K562 (cell line): ENCODE measurements around the gene IFITM2. TPM values are rescaled to one million over a fixed set of nuclear protein-coding genes. Genes with fewer than 3 reads are reported as not detected.

Experiments used
- CBX1 ChIP-seq: sonication (generic); IDR thresholded peaks from 2 replicates; pipeline ENCODE4 v1.6.1; 2016; ENCODE audit warnings: antibody characterized with exemption, low read depth, mild to moderate bottlenecking
- CHCHD3 ChIP-seq: fragments of 250-450 bp; sonication (Bioruptor Pico); IDR thresholded peaks from 2 replicates; pipeline ENCODE4 v2.1.2; 2022; ENCODE audit warnings: mild to moderate bottlenecking
- LEF1 ChIP-seq: fragments of 450-650 bp; IDR thresholded peaks from 2 replicates; pipeline ENCODE4 v1.6.1; 2016; ENCODE audit warnings: mild to moderate bottlenecking
- SMAD2 ChIP-seq: fragments of 150-350 bp; IDR thresholded peaks from 2 replicates; pipeline ENCODE4 v1.6.1; 2014; ENCODE audit warnings: low read depth, mild to moderate bottlenecking, low read length
- ZNF133 ChIP-seq: fragments of 250-450 bp; sonication (Bioruptor Pico); IDR thresholded peaks from 2 replicates; pipeline ENCODE4 v1.4.0; 2020; ENCODE audit warnings: mild to moderate bottlenecking
- ZNF318 ChIP-seq, 2 experiments: fragments of 450-650 bp; IDR thresholded peaks; 2 replicates each; pipeline ENCODE4 v1.6.1; 2016; ENCODE audit warnings: mild to moderate bottlenecking in 2 of 2, borderline replicate concordance in 1 of 2, low read depth in 1 of 2, moderate library complexity in 1 of 2
- ZNF431 ChIP-seq: sonication (generic); formaldehyde crosslinking; IDR thresholded peaks from 2 replicates; pipeline ENCODE4 v1.8.0; 2022; ENCODE audit warnings: mild to moderate bottlenecking, missing genetic modification reagents
- polyA plus RNA-seq, 8 experiments: library from polyadenylated mRNA; depleted of rRNA in 4 of 8; stranded (reverse) in 5 of 8; unstranded in 3 of 8; fragments of >200 nt; fragmentation: Nextera tagmentation in 2 of 8; fragmentation: Illumina TruSeq in 1 of 8; extraction: Ambion mirVana in 2 of 8; extraction: Trizol in 1 of 8; gene quantifications; 2 replicates each; pipeline versions ENCODE4 v1.2.1 to v1.2.3, GENCODE V29; 2011 to 2014; ENCODE audit warnings: inconsistent platforms in 1 of 8, missing spikeins in 1 of 8
- total RNA-seq, 7 experiments: library from RNA; depleted of rRNA in 6 of 7; stranded (reverse); fragments of >200 nt in 6 of 7; fragmentation: Illumina TruSeq in 2 of 7; extraction: Trizol in 2 of 7; gene quantifications; 2 replicates each; pipeline versions ENCODE4 v1.2.1 to v1.2.3, GENCODE V29; 2011 to 2021; ENCODE audit warnings: low replicate concordance in 1 of 7
- TF ChIP-seq, protein P1 (sequence below): sonication (generic); formaldehyde crosslinking; IDR thresholded peaks from 2 replicates; pipeline ENCODE4 v1.8.0; 2023; ENCODE audit warnings: mild to moderate bottlenecking, missing genetic modification reagents
- TF ChIP-seq, protein P2 (sequence below): sonication (generic); IDR thresholded peaks from 2 replicates; pipeline ENCODE4 v1.6.1; 2016
- TF ChIP-seq, protein P3 (sequence below), 3 experiments: IDR thresholded peaks in 2 of 3; conservative IDR thresholded peaks in 1 of 3; 2 replicates each; pipeline ENCODE4 v1.5.1; 2011 to 2012; ENCODE audit warnings: low read length in 3 of 3, mild to moderate bottlenecking in 3 of 3, control low read depth in 2 of 3, improper control_type of control experiment in 1 of 3, inconsistent platforms in 1 of 3, low read depth in 1 of 3, mixed read lengths in 1 of 3, moderate library complexity in 1 of 3; ENCODE audit not compliant: insufficient read depth in 2 of 3

The IFITM2 gene
- total and polyA plus RNA-seq, 9 of the 15 experiments (the other 6 are each of a cell fraction or from before 2014, with no cell fraction given) = 52.8 to 4,872 (median 356) TPM

DNA sequence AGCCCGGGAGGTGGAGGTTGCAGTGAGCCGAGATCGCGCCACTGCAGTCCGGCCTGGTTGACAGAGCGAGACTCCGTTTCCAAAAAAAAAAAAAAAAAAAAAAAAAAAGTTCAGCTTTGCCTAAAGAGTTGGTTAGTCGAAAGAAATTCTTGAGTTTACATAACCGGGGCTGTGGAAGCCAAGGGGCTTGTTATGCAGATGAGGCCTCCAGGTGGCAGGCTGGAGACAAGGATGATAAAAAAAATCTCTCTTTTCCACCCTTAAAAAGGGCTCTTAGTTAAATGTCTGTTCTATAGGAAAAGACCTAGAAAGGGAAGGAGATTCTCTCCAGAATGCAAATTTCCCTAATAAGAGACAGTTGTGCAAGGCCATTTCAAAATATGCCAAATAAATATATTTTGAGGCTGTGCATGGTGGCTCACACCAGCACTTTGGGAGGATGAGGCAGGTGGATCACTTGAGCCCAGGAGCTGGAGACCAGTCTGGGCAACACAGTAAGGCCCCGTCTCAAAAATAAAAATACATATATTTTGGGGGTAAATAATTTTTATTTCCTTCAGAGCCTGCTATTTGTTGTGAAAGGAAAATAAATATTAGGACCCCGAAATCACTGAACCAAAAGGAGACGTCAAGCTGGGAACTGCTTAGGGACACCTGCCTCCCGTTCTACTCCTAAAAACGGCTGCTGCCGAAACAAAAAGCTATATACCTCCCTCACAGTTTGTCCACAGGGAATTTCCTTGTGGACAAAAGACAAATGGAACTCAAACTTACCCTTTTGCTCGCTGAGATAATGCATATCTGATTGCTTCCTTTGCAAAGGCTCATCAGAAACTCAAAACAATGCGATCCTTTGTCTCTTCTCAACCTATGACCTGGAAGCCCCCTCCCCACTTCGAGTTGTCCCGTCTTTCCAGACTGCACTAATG, 2.4 kb upstream of the IFITM2 start (continued):
- TF ChIP-seq ZNF318 (IDR thresholded peaks at IDR 0.05; ENCODE audit: borderline replicate concordance in 1 of 2, low read depth in 1 of 2) = no peak
- TF ChIP-seq ZNF133 = no peak
- no peak for TF ChIP-seq LEF1
- TF ChIP-seq, protein P1, sequence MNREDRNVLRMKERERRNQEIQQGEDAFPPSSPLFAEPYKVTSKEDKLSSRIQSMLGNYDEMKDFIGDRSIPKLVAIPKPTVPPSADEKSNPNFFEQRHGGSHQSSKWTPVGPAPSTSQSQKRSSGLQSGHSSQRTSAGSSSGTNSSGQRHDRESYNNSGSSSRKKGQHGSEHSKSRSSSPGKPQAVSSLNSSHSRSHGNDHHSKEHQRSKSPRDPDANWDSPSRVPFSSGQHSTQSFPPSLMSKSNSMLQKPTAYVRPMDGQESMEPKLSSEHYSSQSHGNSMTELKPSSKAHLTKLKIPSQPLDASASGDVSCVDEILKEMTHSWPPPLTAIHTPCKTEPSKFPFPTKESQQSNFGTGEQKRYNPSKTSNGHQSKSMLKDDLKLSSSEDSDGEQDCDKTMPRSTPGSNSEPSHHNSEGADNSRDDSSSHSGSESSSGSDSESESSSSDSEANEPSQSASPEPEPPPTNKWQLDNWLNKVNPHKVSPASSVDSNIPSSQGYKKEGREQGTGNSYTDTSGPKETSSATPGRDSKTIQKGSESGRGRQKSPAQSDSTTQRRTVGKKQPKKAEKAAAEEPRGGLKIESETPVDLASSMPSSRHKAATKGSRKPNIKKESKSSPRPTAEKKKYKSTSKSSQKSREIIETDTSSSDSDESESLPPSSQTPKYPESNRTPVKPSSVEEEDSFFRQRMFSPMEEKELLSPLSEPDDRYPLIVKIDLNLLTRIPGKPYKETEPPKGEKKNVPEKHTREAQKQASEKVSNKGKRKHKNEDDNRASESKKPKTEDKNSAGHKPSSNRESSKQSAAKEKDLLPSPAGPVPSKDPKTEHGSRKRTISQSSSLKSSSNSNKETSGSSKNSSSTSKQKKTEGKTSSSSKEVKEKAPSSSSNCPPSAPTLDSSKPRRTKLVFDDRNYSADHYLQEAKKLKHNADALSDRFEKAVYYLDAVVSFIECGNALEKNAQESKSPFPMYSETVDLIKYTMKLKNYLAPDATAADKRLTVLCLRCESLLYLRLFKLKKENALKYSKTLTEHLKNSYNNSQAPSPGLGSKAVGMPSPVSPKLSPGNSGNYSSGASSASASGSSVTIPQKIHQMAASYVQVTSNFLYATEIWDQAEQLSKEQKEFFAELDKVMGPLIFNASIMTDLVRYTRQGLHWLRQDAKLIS (CRISPR knock-in tag) = no peak
- TF ChIP-seq SMAD2 = no peak
- no peak for TF ChIP-seq CBX1
- TF ChIP-seq CHCHD3 = no peak
- TF ChIP-seq, protein P2, sequence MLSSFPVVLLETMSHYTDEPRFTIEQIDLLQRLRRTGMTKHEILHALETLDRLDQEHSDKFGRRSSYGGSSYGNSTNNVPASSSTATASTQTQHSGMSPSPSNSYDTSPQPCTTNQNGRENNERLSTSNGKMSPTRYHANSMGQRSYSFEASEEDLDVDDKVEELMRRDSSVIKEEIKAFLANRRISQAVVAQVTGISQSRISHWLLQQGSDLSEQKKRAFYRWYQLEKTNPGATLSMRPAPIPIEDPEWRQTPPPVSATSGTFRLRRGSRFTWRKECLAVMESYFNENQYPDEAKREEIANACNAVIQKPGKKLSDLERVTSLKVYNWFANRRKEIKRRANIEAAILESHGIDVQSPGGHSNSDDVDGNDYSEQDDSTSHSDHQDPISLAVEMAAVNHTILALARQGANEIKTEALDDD = 0 out of 2 replicates have a peak, but pooled peaks have one; percentile 38
- no peak for TF ChIP-seq ZNF431 (CRISPR knock-in tag)
- TF ChIP-seq, protein P3, sequence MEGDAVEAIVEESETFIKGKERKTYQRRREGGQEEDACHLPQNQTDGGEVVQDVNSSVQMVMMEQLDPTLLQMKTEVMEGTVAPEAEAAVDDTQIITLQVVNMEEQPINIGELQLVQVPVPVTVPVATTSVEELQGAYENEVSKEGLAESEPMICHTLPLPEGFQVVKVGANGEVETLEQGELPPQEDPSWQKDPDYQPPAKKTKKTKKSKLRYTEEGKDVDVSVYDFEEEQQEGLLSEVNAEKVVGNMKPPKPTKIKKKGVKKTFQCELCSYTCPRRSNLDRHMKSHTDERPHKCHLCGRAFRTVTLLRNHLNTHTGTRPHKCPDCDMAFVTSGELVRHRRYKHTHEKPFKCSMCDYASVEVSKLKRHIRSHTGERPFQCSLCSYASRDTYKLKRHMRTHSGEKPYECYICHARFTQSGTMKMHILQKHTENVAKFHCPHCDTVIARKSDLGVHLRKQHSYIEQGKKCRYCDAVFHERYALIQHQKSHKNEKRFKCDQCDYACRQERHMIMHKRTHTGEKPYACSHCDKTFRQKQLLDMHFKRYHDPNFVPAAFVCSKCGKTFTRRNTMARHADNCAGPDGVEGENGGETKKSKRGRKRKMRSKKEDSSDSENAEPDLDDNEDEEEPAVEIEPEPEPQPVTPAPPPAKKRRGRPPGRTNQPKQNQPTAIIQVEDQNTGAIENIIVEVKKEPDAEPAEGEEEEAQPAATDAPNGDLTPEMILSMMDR (IDR thresholded peaks at IDR 0.05 in 2 of 3, conservative IDR thresholded peaks at IDR 0.05 in 1 of 3; ENCODE audit: insufficient read depth in 2 of 3, low read depth in 1 of 3, low read length in 3 of 3) = peak; percentile 66 to 78 (median 78)
